K562 (cell line): ENCODE results near the gene ERVMER34-1. TPM values are rescaled to one million over a fixed set of nuclear protein-coding genes. Genes with fewer than 3 reads are reported as not detected.

Source experiments
- ARID2 ChIP-seq: fragments of 450-650 bp; IDR thresholded peaks from 2 replicates; pipeline ENCODE4 v1.6.1; 2017; ENCODE audit warnings: antibody characterized with exemption, mild to moderate bottlenecking
- ATF7 ChIP-seq: fragments of 450-650 bp; IDR thresholded peaks from 2 replicates; pipeline ENCODE4 v1.7.1; 2014; ENCODE audit warnings: mild to moderate bottlenecking, moderate library complexity
- DACH1 ChIP-seq: fragments of 450-650 bp; IDR thresholded peaks from 2 replicates; pipeline ENCODE4 v1.6.1; 2018; ENCODE audit not compliant: partially characterized antibody
- ESRRB ChIP-seq: fragments of 250-450 bp; sonication (Bioruptor Pico); IDR thresholded peaks from 2 replicates; pipeline ENCODE4 v1.5.0; 2020; ENCODE audit warnings: mild to moderate bottlenecking, moderate library complexity, borderline replicate concordance
- MTA1 ChIP-seq: fragments of 450-650 bp; IDR thresholded peaks from 2 replicates; pipeline ENCODE4 v1.6.1; 2017; ENCODE audit warnings: borderline replicate concordance
- POLR2A ChIP-seq: fragments of 450-650 bp; conservative IDR thresholded peaks from 2 replicates; pipeline ENCODE4 v1.6.1; 2016
- POLR2B ChIP-seq: fragments of 450-650 bp; IDR thresholded peaks from 2 replicates; pipeline ENCODE4 v1.6.1; 2018; ENCODE audit warnings: low read depth; ENCODE audit not compliant: partially characterized antibody
- POU5F1 ChIP-seq: fragments of 150-350 bp; IDR thresholded peaks from 2 replicates; pipeline ENCODE4 v1.6.1; 2014; ENCODE audit warnings: borderline replicate concordance, low read length, low read depth, mild to moderate bottlenecking; ENCODE audit not compliant: partially characterized antibody
- ZBTB7A ChIP-seq: IDR thresholded peaks from 2 replicates; pipeline ENCODE4 v1.6.1; 2011; ENCODE audit warnings: low read depth, mild to moderate bottlenecking, low read length, moderate library complexity, borderline replicate concordance; ENCODE audit not compliant: control insufficient read depth
- polyA plus RNA-seq, 8 experiments: library from polyadenylated mRNA; depleted of rRNA in 4 of 8; stranded (reverse) in 5 of 8; unstranded in 3 of 8; fragments of >200 nt; fragmentation: Nextera tagmentation in 2 of 8; fragmentation: Illumina TruSeq in 1 of 8; extraction: Ambion mirVana in 2 of 8; extraction: Trizol in 1 of 8; gene quantifications; 2 replicates each; pipeline versions ENCODE4 v1.2.1 to v1.2.3, GENCODE V29; 2011 to 2014; ENCODE audit warnings: inconsistent platforms in 1 of 8, missing spikeins in 1 of 8
- total RNA-seq, 7 experiments: library from RNA; depleted of rRNA in 6 of 7; stranded (reverse); fragments of >200 nt in 6 of 7; fragmentation: Illumina TruSeq in 2 of 7; extraction: Trizol in 2 of 7; gene quantifications; 2 replicates each; pipeline versions ENCODE4 v1.2.1 to v1.2.3, GENCODE V29; 2011 to 2021; ENCODE audit warnings: low replicate concordance in 1 of 7
- TF ChIP-seq, protein P1 (sequence below): sonication (generic); formaldehyde crosslinking; IDR thresholded peaks from 2 replicates; pipeline ENCODE4 v1.8.1; 2023; ENCODE audit warnings: mild to moderate bottlenecking, missing genetic modification reagents
- TF ChIP-seq, protein P2 (sequence below): sonication (generic); formaldehyde crosslinking; IDR thresholded peaks from 2 replicates; pipeline ENCODE4 v1.8.0; 2022; ENCODE audit warnings: mild to moderate bottlenecking, missing genetic modification reagents
- TF ChIP-seq, protein P3 (sequence below): fragments of 250-450 bp; sonication (Bioruptor Pico); IDR thresholded peaks from 2 replicates; pipeline ENCODE4 v1.4.0; 2020; ENCODE audit warnings: mild to moderate bottlenecking, moderate library complexity, borderline replicate concordance
- TF ChIP-seq, protein P4 (sequence below), 2 experiments: fragments of 450-650 bp in 1 of 2; sonication (generic) in 1 of 2; formaldehyde crosslinking in 1 of 2; IDR thresholded peaks in 1 of 2; conservative IDR thresholded peaks in 1 of 2; 2 replicates each; pipeline versions ENCODE4 v1.6.1 to v1.8.1; 2016 to 2023; ENCODE audit warnings: mild to moderate bottlenecking in 2 of 2, moderate library complexity in 2 of 2, inconsistent platforms in 1 of 2, missing genetic modification reagents in 1 of 2

The ERVMER34-1 gene
- total and polyA plus RNA-seq, 9 of the 15 experiments (the other 6 are each of a cell fraction or from before 2014, with no cell fraction given), result 0.04 to 0.57 (median 0.25) TPM

DNA sequence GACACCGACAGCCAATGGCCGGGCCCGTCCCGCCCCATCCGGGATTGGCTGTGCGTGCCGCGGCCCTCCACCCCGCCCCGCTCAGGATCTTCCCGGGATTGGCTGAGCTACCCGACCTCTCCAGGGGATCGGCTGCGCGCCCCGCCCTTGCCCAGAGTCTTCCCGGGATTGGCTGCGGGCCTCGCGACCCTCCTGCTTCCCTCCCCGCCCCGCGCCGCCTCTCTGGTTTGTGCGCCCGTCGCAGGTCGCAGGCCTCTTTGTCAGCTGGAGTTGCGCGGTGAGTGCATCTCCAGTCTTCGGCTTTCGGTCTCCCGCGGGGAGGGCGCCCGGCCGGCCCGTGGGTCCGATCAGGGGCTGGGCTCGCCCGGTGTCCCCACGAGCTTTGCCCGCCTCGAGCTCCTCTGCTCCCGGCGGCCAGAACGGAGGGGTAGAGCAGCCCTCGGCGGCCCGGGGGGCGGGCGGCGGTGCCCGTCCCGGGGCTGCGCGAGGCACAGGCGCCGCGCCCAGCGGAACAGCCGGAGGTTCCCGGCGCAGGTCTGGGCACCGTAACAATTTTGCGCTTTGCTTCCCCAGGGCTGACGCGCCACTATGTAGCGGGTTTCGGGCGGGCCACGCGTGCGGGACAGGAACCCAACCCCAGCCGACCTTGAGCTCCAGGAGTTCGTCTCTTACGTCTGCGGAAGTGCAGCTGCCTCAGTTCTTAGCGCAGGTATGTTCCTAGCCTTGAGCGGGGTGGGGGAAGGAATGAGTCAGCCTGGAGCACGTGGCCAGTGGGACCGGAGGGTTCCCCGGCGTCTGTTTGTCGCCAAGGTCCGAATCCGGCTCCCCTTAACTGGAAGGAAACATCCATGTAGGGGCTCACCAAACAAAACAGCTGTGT is 38.7 kb downstream of the ERVMER34-1 start (continued):
- TF ChIP-seq ZBTB7A, result peak; percentile 69; the same call in 1 of the 2 replicates
- TF ChIP-seq MTA1, result peak; percentile 91
- TF ChIP-seq, protein P1, sequence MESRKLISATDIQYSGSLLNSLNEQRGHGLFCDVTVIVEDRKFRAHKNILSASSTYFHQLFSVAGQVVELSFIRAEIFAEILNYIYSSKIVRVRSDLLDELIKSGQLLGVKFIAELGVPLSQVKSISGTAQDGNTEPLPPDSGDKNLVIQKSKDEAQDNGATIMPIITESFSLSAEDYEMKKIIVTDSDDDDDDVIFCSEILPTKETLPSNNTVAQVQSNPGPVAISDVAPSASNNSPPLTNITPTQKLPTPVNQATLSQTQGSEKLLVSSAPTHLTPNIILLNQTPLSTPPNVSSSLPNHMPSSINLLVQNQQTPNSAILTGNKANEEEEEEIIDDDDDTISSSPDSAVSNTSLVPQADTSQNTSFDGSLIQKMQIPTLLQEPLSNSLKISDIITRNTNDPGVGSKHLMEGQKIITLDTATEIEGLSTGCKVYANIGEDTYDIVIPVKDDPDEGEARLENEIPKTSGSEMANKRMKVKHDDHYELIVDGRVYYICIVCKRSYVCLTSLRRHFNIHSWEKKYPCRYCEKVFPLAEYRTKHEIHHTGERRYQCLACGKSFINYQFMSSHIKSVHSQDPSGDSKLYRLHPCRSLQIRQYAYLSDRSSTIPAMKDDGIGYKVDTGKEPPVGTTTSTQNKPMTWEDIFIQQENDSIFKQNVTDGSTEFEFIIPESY (CRISPR knock-in tag), result no peak
- peak; percentile 65 for TF ChIP-seq DACH1
- peak; percentile 60 for TF ChIP-seq ATF7
- TF ChIP-seq, protein P2, sequence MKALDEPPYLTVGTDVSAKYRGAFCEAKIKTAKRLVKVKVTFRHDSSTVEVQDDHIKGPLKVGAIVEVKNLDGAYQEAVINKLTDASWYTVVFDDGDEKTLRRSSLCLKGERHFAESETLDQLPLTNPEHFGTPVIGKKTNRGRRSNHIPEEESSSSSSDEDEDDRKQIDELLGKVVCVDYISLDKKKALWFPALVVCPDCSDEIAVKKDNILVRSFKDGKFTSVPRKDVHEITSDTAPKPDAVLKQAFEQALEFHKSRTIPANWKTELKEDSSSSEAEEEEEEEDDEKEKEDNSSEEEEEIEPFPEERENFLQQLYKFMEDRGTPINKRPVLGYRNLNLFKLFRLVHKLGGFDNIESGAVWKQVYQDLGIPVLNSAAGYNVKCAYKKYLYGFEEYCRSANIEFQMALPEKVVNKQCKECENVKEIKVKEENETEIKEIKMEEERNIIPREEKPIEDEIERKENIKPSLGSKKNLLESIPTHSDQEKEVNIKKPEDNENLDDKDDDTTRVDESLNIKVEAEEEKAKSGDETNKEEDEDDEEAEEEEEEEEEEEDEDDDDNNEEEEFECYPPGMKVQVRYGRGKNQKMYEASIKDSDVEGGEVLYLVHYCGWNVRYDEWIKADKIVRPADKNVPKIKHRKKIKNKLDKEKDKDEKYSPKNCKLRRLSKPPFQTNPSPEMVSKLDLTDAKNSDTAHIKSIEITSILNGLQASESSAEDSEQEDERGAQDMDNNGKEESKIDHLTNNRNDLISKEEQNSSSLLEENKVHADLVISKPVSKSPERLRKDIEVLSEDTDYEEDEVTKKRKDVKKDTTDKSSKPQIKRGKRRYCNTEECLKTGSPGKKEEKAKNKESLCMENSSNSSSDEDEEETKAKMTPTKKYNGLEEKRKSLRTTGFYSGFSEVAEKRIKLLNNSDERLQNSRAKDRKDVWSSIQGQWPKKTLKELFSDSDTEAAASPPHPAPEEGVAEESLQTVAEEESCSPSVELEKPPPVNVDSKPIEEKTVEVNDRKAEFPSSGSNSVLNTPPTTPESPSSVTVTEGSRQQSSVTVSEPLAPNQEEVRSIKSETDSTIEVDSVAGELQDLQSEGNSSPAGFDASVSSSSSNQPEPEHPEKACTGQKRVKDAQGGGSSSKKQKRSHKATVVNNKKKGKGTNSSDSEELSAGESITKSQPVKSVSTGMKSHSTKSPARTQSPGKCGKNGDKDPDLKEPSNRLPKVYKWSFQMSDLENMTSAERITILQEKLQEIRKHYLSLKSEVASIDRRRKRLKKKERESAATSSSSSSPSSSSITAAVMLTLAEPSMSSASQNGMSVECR (CRISPR knock-in tag), result peak; percentile 86
- TF ChIP-seq ESRRB (CRISPR knock-in tag), result no peak
- TF ChIP-seq, protein P3, sequence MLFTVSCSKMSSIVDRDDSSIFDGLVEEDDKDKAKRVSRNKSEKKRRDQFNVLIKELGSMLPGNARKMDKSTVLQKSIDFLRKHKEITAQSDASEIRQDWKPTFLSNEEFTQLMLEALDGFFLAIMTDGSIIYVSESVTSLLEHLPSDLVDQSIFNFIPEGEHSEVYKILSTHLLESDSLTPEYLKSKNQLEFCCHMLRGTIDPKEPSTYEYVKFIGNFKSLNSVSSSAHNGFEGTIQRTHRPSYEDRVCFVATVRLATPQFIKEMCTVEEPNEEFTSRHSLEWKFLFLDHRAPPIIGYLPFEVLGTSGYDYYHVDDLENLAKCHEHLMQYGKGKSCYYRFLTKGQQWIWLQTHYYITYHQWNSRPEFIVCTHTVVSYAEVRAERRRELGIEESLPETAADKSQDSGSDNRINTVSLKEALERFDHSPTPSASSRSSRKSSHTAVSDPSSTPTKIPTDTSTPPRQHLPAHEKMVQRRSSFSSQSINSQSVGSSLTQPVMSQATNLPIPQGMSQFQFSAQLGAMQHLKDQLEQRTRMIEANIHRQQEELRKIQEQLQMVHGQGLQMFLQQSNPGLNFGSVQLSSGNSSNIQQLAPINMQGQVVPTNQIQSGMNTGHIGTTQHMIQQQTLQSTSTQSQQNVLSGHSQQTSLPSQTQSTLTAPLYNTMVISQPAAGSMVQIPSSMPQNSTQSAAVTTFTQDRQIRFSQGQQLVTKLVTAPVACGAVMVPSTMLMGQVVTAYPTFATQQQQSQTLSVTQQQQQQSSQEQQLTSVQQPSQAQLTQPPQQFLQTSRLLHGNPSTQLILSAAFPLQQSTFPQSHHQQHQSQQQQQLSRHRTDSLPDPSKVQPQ (CRISPR knock-in tag), result no peak
- TF ChIP-seq, protein P4, sequence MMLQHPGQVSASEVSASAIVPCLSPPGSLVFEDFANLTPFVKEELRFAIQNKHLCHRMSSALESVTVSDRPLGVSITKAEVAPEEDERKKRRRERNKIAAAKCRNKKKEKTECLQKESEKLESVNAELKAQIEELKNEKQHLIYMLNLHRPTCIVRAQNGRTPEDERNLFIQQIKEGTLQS (IDR thresholded peaks at IDR 0.05), result peak; percentile 87
- TF ChIP-seq, protein P4 (CRISPR knock-in tag; conservative IDR thresholded peaks at IDR 0.05), result peak; percentile 69
- no peak for TF ChIP-seq ARID2
- peak; percentile 41 for TF ChIP-seq POU5F1
- TF ChIP-seq POLR2B, result peak; percentile 84
- peak; percentile 98 for TF ChIP-seq POLR2A
